A673 (cell line): ENCODE measurements around the gene UNC45B. TPM values are rescaled to one million over a fixed set of nuclear protein-coding genes. Genes with fewer than 3 reads are reported as not detected.

ENCODE experiments used
- BruUV-seq: library from RNA; stranded (reverse); fragments of 400-500 nt; replicated peaks from 2 replicates; lab custom pipeline; 2021; lab: Mats Ljungman, UMichigan
- CTCF ChIA-PET: fragments of 300-600 bp; sonication (Branson Sonifier 250); formaldehyde crosslinking; loops from one replicate; lab custom pipeline; 2022; ENCODE audit warnings: antibody characterized with exemption; lab: Charles Lee
- POLR2A ChIA-PET: fragments of 300-600 bp; sonication (Branson Sonifier 250); formaldehyde crosslinking; loops from one replicate; lab custom pipeline; 2022; ENCODE audit warnings: antibody characterized with exemption; ENCODE audit not compliant: low non-redundant PET; lab: Charles Lee
- DNase-seq: peaks from one replicate; pipeline ENCODE4 v3.0.0-alpha.2; 2015; ENCODE audit warnings: low spot score
- H3K27ac ChIP-seq: fragments of 200-600 bp; sonication (generic); 2 replicates; pipeline ENCODE4 v1.5.1; 2016; ENCODE audit warnings: mixed run types, low read depth, mild to moderate bottlenecking, mixed read lengths, antibody characterized with exemption, low read length; ENCODE audit not compliant: poor library complexity, severe bottlenecking
- H3K27me3 ChIP-seq: fragments of 200-600 bp; sonication (generic); replicated peaks from 2 replicates; pipeline ENCODE4 v1.6.1; 2017; ENCODE audit warnings: mixed run types, low read depth, mild to moderate bottlenecking, mixed read lengths, antibody characterized with exemption, low read length; ENCODE audit not compliant: insufficient read depth, poor library complexity
- H3K36me3 ChIP-seq: fragments of 200-600 bp; sonication (generic); 2 replicates; pipeline ENCODE4 v1.6.1; 2016; ENCODE audit warnings: mixed run types, mild to moderate bottlenecking, mixed read lengths, antibody characterized with exemption, low read length; ENCODE audit not compliant: insufficient read depth, poor library complexity, severe bottlenecking
- H3K4me1 ChIP-seq: fragments of 200-600 bp; sonication (generic); 2 replicates; pipeline ENCODE4 v1.6.1; 2017; ENCODE audit warnings: mixed run types, mild to moderate bottlenecking, mixed read lengths, antibody characterized with exemption, low read length; ENCODE audit not compliant: insufficient read depth, poor library complexity, severe bottlenecking
- H3K4me3 ChIP-seq: fragments of 200-600 bp; sonication (generic); 2 replicates; pipeline ENCODE4 v1.5.1; 2016; ENCODE audit warnings: low read depth, mixed run types, mild to moderate bottlenecking, mixed read lengths, low read length; ENCODE audit not compliant: poor library complexity, severe bottlenecking
- H3K9me3 ChIP-seq: fragments of 200-600 bp; sonication (generic); 2 replicates; pipeline ENCODE4 v1.6.1; 2016; ENCODE audit warnings: mixed run types, low read depth, mild to moderate bottlenecking, mixed read lengths, antibody characterized with exemption, low read length; ENCODE audit not compliant: poor library complexity, severe bottlenecking
- CTCF ChIP-seq: fragments of 300-800, 200-600 bp; sonication (generic); conservative IDR thresholded peaks from 2 replicates; pipeline ENCODE4 v1.5.1; 2017; ENCODE audit warnings: low read depth, mild to moderate bottlenecking, antibody characterized with exemption, low read length, moderate library complexity, mixed read lengths
- EZH2 ChIP-seq: fragments of 200-600 bp; sonication (generic); IDR thresholded peaks from 2 replicates; pipeline ENCODE4 v1.6.1; 2017; ENCODE audit warnings: borderline replicate concordance, low read depth, mild to moderate bottlenecking, mixed read lengths, antibody characterized with exemption, low read length; ENCODE audit not compliant: poor library complexity, severe bottlenecking
- intact Hi-C: fragments of 100-400 bp; cut with micrococcal nuclease; formaldehyde crosslinking; loops from one replicate; pipeline ENCODE4 v1.10.0; 2022; ENCODE audit not compliant: unreplicated experiment
- total RNA-seq: library from RNA; stranded (reverse); gene quantifications from 2 replicates; pipeline ENCODE4 v1.2.3, GENCODE V29; 2021

UNC45B gene
- total RNA-seq, 1 experiment from 2014 or later = not detected

- DNase-seq = no peak
- no TSS peak for BruUV-seq
- Histone ChIP-seq H3K4me1 (no peaks in the 10 kb centered on the region), H3K9me3 (no peaks in the 10 kb centered on the region), H3K4me3 (no peak overlapping the region), H3K36me3 (no peaks in the 10 kb centered on the region), H3K27ac (no peak overlapping the region), H3K27me3 (no peaks in the 10 kb centered on the region)
- intact Hi-C loops = no loop called here
- TF ChIP-seq CTCF (no peak), EZH2 (no peak)
- ChIA-PET CTCF (no interaction called here), POLR2A (no interaction called here)
These were observed 89.2 kb downstream of the UNC45B start for GRCh38 chr17:35236821-35237220.

GRCh38 chr17:35238821-35239220 is 91.2 kb downstream of the UNC45B start:
- no peak for DNase-seq
- CTCF ChIA-PET = no interaction called here
- intact Hi-C loops = no loop called here

More at GRCh38 chr17:35238821-35239220, 91.2 kb downstream of the UNC45B start:
- H3K4me3 ChIP-seq = no peak overlapping the region
- no peaks in the 10 kb centered on the region for H3K9me3 ChIP-seq
- POLR2A ChIA-PET = no interaction called here
- H3K27ac ChIP-seq = no peak overlapping the region
- peaks cover 1% of the 10 kb centered on the region for H3K4me1 ChIP-seq
- H3K36me3 ChIP-seq = no peaks in the 10 kb centered on the region
- BruUV-seq = no TSS peak
- TF ChIP-seq EZH2 = no peak
- no peak for TF ChIP-seq CTCF
- H3K27me3 ChIP-seq = no peaks in the 10 kb centered on the region

Other genes starting within 250 kb of the UNC45B start
- gene CCT6B, start 186.4 kb upstream of the UNC45B start, total RNA-seq = 0.48 and 0.60 TPM in 2 replicates
- gene ZNF830, start 186.3 kb upstream of the UNC45B start, total RNA-seq = 9.1 and 10.1 TPM in 2 replicates
- 23.0 and 29.2 TPM in 2 replicates for gene LIG3, start 167.3 kb upstream of the UNC45B start, total RNA-seq
- gene RFFL, start 84.1 kb upstream of the UNC45B start, total RNA-seq = 9.7 and 10.5 TPM in 2 replicates
- gene RAD51D, start 28.0 kb upstream of the UNC45B start, total RNA-seq = 10.2 and 12.1 TPM in 2 replicates
- gene FNDC8, start 26.2 kb upstream of the UNC45B start, total RNA-seq = not detected in 2 replicates
- 18.1 and 23.3 TPM in 2 replicates for gene NLE1, start 5.5 kb upstream of the UNC45B start, total RNA-seq
- not detected in 2 replicates for gene SLC35G3, start 46.6 kb downstream of the UNC45B start, total RNA-seq
- 5.2 and 5.3 TPM in 2 replicates for gene SLFN5, start 95.3 kb downstream of the UNC45B start, total RNA-seq
- gene SLFN11, start 225.8 kb downstream of the UNC45B start, total RNA-seq = 132 and 141 TPM in 2 replicates